ENCODE data around the gene GLT1D1. TPM values are rescaled to one million over a fixed set of nuclear protein-coding genes. Genes with fewer than 3 reads are reported as not detected.
"Not testable (repeated sequence)": the region's sequence is repeated elsewhere in the genome, so short reads cannot be mapped to it uniquely, and the experiment has no call there.

GLT1D1 gene
- total RNA-seq, 4 donors from 2014 or later: not detected

DNA sequence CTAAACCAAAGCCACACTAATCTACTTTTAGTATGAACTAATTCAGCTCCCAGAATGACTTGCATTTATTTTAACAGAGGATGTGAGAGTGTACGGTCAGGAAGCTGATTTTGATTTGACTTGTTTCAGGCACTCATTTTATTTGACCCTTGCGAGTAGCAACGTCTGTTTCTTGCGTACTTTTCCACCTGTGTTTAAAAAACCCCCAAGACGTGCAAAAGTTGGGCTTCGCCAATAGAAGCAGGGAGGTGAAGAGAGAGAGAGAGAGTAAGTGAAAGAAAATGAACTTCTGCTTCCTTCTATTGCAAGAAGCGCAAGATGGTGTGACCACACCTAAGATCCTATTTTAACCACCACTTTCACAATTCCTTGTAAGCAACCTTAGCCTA lies 22.8 kb upstream of the GLT1D1 start:
- TF ChIP-seq, protein P1, sequence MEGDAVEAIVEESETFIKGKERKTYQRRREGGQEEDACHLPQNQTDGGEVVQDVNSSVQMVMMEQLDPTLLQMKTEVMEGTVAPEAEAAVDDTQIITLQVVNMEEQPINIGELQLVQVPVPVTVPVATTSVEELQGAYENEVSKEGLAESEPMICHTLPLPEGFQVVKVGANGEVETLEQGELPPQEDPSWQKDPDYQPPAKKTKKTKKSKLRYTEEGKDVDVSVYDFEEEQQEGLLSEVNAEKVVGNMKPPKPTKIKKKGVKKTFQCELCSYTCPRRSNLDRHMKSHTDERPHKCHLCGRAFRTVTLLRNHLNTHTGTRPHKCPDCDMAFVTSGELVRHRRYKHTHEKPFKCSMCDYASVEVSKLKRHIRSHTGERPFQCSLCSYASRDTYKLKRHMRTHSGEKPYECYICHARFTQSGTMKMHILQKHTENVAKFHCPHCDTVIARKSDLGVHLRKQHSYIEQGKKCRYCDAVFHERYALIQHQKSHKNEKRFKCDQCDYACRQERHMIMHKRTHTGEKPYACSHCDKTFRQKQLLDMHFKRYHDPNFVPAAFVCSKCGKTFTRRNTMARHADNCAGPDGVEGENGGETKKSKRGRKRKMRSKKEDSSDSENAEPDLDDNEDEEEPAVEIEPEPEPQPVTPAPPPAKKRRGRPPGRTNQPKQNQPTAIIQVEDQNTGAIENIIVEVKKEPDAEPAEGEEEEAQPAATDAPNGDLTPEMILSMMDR (IDR thresholded peaks at IDR 0.05): no peak
- no peak for TF ChIP-seq POLR2A (IDR thresholded peaks at IDR 0.05)
- Histone ChIP-seq H3K27me3 (no peaks in the 10 kb centered on the region), H3K36me3 (no peaks in the 10 kb centered on the region), H3K9me3 (no peaks in the 10 kb centered on the region), H3K27ac (peak overlapping the region in 2 of 4 donors; percentile 7 to 63), H3K4me1 (no peaks in the 10 kb centered on the region), H3K4me3 (no peak overlapping the region)
- no peak for DNase-seq

DNA sequence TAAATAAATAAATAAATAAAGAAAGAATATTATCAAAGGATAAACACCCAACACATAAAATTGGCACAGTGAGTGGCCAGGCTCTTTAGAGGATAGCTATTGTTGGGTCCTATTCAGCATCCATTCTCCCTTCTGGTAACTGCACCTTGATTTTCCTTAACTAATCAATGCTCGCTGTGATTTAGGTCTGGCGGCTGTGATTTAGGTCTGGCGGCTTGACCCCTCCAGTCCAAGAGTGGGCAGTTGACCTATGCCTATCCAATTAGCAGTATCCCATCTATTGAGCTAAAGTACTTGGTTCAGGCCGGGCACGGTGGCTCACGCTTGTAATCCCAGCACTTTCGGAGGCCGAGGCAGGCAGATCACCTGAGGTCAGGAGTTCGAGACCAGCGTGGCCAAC lies 19.9 kb upstream of the GLT1D1 start:
- Histone ChIP-seq H3K9me3 (no peaks in the 10 kb centered on the region), H3K27me3 (no peaks in the 10 kb centered on the region), H3K27ac (no peak overlapping the region), H3K4me1 (no peaks in the 10 kb centered on the region), H3K4me3 (no peak overlapping the region), H3K36me3 (no peaks in the 10 kb centered on the region)
- TF ChIP-seq POLR2A (IDR thresholded peaks at IDR 0.05): no peak
- TF ChIP-seq, protein P1 (IDR thresholded peaks at IDR 0.05): no peak
- no peak for DNase-seq

DNA sequence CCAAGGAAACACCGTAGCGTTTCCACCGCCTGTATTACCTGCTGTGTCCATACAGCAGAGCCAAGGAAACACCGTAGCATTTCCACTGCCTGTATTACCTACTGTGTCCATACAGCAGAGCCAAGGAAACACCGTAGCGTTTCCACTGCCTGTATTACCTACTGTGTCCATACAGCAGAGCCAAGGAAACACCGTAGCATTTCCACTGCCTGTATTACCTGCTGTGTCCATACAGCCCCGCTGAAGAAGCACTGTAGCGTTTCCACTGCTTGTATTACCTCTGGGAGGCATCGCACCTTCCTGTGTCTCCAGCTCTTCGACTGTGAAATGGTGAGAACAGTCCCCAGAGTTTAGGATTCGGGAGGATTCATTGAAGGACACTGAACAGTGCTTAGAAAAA lies 13.4 kb upstream of the GLT1D1 start:
- not testable (repeated sequence) for H3K9me3 ChIP-seq, H3K36me3 ChIP-seq, H3K4me1 ChIP-seq, DNase-seq, H3K27ac ChIP-seq, H3K4me3 ChIP-seq, H3K27me3 ChIP-seq

DNA sequence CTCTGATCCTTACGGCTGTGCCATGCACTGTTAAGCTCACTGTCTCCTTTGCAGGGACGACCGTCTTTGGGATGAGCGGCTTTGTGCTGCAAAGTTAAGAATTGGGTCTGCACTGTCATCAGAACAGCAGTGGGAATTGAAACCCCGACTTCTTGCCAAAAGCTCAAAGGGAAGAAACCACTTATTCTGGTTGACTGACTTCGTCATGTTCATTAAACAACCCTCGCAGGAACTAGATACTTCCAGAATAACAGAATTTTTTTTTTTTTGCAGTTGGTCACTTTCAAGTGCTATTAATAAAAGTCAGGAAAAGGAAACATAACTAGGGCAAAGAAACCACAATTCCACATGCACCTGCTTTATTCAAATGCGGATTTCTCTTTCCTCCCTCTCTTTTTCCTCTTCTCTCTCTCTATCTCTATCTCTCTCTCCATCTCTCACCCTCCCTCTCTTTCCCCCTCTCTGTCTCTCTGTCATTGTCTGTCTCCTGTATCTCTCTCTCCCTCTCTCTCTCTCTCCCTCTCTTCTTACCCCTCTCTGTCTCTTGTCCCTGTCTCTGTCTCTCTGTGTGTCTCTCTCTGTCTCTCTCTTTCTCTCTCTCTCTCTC lies 12.3 kb upstream of the GLT1D1 start:
- H3K4me3 ChIP-seq: no peak overlapping the region
- H3K4me1 ChIP-seq: no peaks in the 10 kb centered on the region
- no peaks in the 10 kb centered on the region for H3K36me3 ChIP-seq
- no peak overlapping the region for H3K27ac ChIP-seq
- no peaks in the 10 kb centered on the region for H3K9me3 ChIP-seq
- DNase-seq: no peak
- TF ChIP-seq, protein P1 (IDR thresholded peaks at IDR 0.05): no peak
- no peak for TF ChIP-seq POLR2A (IDR thresholded peaks at IDR 0.05)
- no peaks in the 10 kb centered on the region for H3K27me3 ChIP-seq

DNA sequence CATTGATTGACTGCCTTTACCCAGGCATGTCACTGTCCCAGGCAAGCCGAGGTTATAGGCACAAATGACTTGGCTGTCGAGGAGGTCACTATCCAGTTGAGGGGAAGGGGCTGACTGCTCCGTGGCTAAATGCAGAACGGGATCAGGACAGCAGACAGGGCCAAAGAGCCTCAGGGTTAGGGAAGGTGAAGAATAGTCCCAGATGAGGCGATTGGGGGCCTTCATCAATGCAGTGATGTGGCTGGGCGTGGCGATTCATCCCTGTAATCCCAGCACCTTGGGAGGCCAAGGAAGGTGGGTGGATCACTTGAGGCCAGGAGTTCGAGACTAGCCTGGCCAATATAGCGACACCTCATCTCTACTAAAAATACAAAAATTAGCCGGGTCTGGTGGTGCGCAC lies 10.7 kb upstream of the GLT1D1 start:
- Histone ChIP-seq H3K36me3 (no peaks in the 10 kb centered on the region), H3K9me3 (no peaks in the 10 kb centered on the region), H3K27ac (no peak overlapping the region), H3K4me3 (no peak overlapping the region), H3K4me1 (no peaks in the 10 kb centered on the region), H3K27me3 (no peaks in the 10 kb centered on the region)
- TF ChIP-seq, protein P1 (IDR thresholded peaks at IDR 0.05): no peak
- TF ChIP-seq POLR2A (IDR thresholded peaks at IDR 0.05): no peak
- DNase-seq: no peak

DNA sequence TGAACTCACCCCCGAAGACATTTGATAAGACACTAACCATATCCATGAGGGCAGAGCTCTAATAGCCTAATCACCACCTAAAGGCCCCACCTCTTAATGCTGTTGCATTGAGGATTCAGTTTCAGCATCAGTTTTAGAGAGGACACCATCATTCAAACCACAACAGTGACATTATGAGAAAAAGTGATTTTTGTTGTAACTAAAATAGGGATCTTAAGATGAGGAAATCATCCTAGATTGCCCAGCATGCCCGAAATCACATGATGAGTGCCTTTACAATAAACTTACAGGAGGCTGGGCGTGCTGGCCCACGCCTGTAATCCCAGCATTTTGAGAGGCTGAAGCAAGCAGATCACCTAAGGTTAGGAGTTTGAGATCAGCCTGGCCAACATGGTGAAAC lies 9.7 kb upstream of the GLT1D1 start:
- H3K36me3 ChIP-seq: no peaks in the 10 kb centered on the region
- H3K4me1 ChIP-seq: no peaks in the 10 kb centered on the region
- no peaks in the 10 kb centered on the region for H3K9me3 ChIP-seq
- DNase-seq: no peak
- TF ChIP-seq, protein P1 (IDR thresholded peaks at IDR 0.05): no peak
- TF ChIP-seq POLR2A (IDR thresholded peaks at IDR 0.05): no peak
- H3K27ac ChIP-seq: no peak overlapping the region
- H3K4me3 ChIP-seq: no peak overlapping the region
- H3K27me3 ChIP-seq: no peaks in the 10 kb centered on the region

Measured in Peyer's patch (tissue), 4 donors.